ENCODE data around the gene CBX8. TPM values are rescaled to one million over a fixed set of nuclear protein-coding genes. Genes with fewer than 3 reads are reported as not detected.
A peak's percentile ranks its signal among the peaks of the same experiment; 100 is the strongest.

The CBX8 gene
- total and polyA plus RNA-seq, 2 of the 8 experiments (the other 6 are each of a cell fraction or from before 2014, with no cell fraction given): 0.09 to 2.1 TPM

- no peak overlapping the region for H2AFZ ChIP-seq (ENCODE audit: low read length)
- TF ChIP-seq KDM4A (IDR thresholded peaks at IDR 0.05; ENCODE audit: low read depth, low read length, severe bottlenecking) (peak; percentile 19), KDM5A (IDR thresholded peaks at IDR 0.05; ENCODE audit: low read length) (no peak), USF2 (IDR thresholded peaks at IDR 0.05; ENCODE audit: low read length) (no peak), MAFK (IDR thresholded peaks at IDR 0.05; ENCODE audit: low read depth, low read length) (no peak), SAP30 (IDR thresholded peaks at IDR 0.05; ENCODE audit: insufficient read depth, insufficient replicate concordance, low read length) (no peak), TBP (IDR thresholded peaks at IDR 0.05; ENCODE audit: low read depth, low read length) (no peak), EGR1 (IDR thresholded peaks at IDR 0.05; ENCODE audit: borderline replicate concordance, low read depth, low read length) (no peak), EZH2 (IDR thresholded peaks at IDR 0.05; ENCODE audit: low read depth, low read length, severe bottlenecking) (peak; percentile 94), CREB1 (IDR thresholded peaks at IDR 0.05) (no peak), TAF1 (IDR thresholded peaks at IDR 0.05; ENCODE audit: low read depth, low read length) (no peak)
Measured at GRCh38 chr17:79812353-79813258, 15.7 kb upstream of the CBX8 start.

More at GRCh38 chr17:79812353-79813258, 15.7 kb upstream of the CBX8 start:
- Histone ChIP-seq H3K4me1 (replicated peaks in 1 of 4; ENCODE audit: control insufficient read depth in 3 of 4, insufficient read depth in 4 of 4, low read length in 3 of 4) (peaks cover 0 to 41% (median 35%) of the 10 kb centered on the region in 4 experiments; a peak in 6 of 7 replicates), H3K27me3 (replicated peaks in 1 of 4; ENCODE audit: control insufficient read depth in 3 of 4, extremely low read depth in 1 of 4, insufficient read depth in 3 of 4, low read length in 3 of 4) (peaks cover 86 to 95% (median 93%) of the 10 kb centered on the region in 4 experiments), H3K18ac (ENCODE audit: extremely low read depth, low read length) (no peak overlapping the region; the same call in 1 of the 2 replicates), H3K56ac (replicated peaks; ENCODE audit: insufficient read length, low read depth, low read length) (no peak overlapping the region), H4K8ac (ENCODE audit: extremely low read depth, insufficient read depth, low read length) (peak overlapping the region; percentile 93), H3K4me2 (ENCODE audit: insufficient read depth in 1 of 2, low read depth in 2 of 2, low read length in 2 of 2) (peak overlapping the region; percentile 51 to 69), H3K23me2 (ENCODE audit: low read depth, low read length) (peaks cover 6% of the 10 kb centered on the region; the same call in 1 of the 2 replicates), H3K4ac (replicated peaks; ENCODE audit: insufficient read length, low read depth, low read length) (no peak overlapping the region), H3K36me3 (ENCODE audit: control insufficient read depth in 2 of 4, insufficient read depth in 4 of 4, low read length in 3 of 4) (peaks cover 0 to 15% (median 0%) of the 10 kb centered on the region in 4 experiments; a peak in 1 of 8 replicates), H3K14ac (ENCODE audit: insufficient read length) (no peak overlapping the region), H4K5ac (ENCODE audit: insufficient read length, low read depth, low read length) (no peak overlapping the region), H3K4me3 (ENCODE audit: extremely low read depth in 1 of 4, insufficient read depth in 2 of 4, low read depth in 3 of 4, low read length in 4 of 4) (peak overlapping the region in 2 of 4 experiments; percentile 21 to 53; a peak in 6 of 8 replicates), H4K91ac (replicated peaks; ENCODE audit: insufficient read length, low read length) (no peak overlapping the region), H2BK120ac (replicated peaks; ENCODE audit: low read depth, low read length) (no peak overlapping the region), H3K23ac (ENCODE audit: insufficient read length) (no peak overlapping the region), H2BK5ac (ENCODE audit: low read depth, low read length) (no peak overlapping the region), H3K79me1 (ENCODE audit: low read depth, low read length) (no peaks in the 10 kb centered on the region), H2AK5ac (ENCODE audit: low read depth, low read length) (no peak overlapping the region; the same call in 1 of the 2 replicates), H3K79me2 (ENCODE audit: control insufficient read depth in 1 of 2, insufficient read depth in 2 of 2, low read length in 2 of 2) (no peaks in the 10 kb centered on the region), H2BK12ac (ENCODE audit: low read depth, low read length) (peak overlapping the region; percentile 62; the same call in 1 of the 2 replicates), H2BK15ac (ENCODE audit: low read length) (no peak overlapping the region), H3K9me3 (ENCODE audit: insufficient read depth in 2 of 2, low read depth in 1 of 2, low read length in 1 of 2) (no peaks in the 10 kb centered on the region), H3K9ac (replicated peaks in 1 of 4; ENCODE audit: extremely low read depth in 1 of 4, low read depth in 3 of 4, low read length in 3 of 4) (no peak overlapping the region), H4K20me1 (replicated peaks in 1 of 2; ENCODE audit: control insufficient read depth in 1 of 2, insufficient read depth in 2 of 2, low read length in 2 of 2) (peaks cover 0 to 18% of the 10 kb centered on the region in 2 experiments), H2BK20ac (ENCODE audit: low read length) (no peak overlapping the region; the same call in 1 of the 2 replicates), H3K27ac (ENCODE audit: low read depth, low read length) (no peak overlapping the region)
- ChIA-PET POLR2A (ENCODE audit: partially characterized antibody) (interaction anchor here (0.7 to 24.0 kb wide), 10 partner anchors 9 to 165 kb away, joined by 3 to 374 read pairs (median 8); partner anchors contain the start of genes CBX4 and CBX8), CTCF (ENCODE audit: partially characterized antibody) (interaction anchor here (0.9 to 19.1 kb wide), 14 partner anchors 9 to 158 kb away, joined by 3 to 576 read pairs (median 6); partner anchors contain the start of gene CBX4)
- DNase-seq (ENCODE audit: low read depth in 1 of 2, low spot score in 2 of 2): peak in 1 of 2 experiments; percentile 56
- WGBS, 2 experiments (ENCODE audit: extremely low coverage in 1 of 2, insufficient coverage in 1 of 2, insufficient read length in 1 of 2, insufficient replicate concordance in 2 of 2, low coverage in 1 of 2, low lambda C conversion rate in 2 of 2, missing lambda C conversion rate in 1 of 2): 7% methylated on average over 49 of the region's 72 CpGs; no CpG with 5 or more reads in 1 of the 2 experiments
- no peak for FAIRE-seq

Data from H1 (cell line).